Measurements from ENCODE around the gene HSPBP1.

Gene HSPBP1

GRCh38 chr19:55248704-55249103 is 31.2 kb downstream of the HSPBP1 start (continued):
- TF ChIP-seq POU6F1 (CRISPR knock-in tag; IDR thresholded peaks at IDR 0.05; ENCODE audit: borderline replicate concordance, low read depth) (no peak), ISL1 (CRISPR knock-in tag; IDR thresholded peaks at IDR 0.05) (no peak), TSHZ2 (CRISPR knock-in tag; IDR thresholded peaks at IDR 0.05) (no peak)

- TF ChIP-seq PATZ1 (CRISPR knock-in tag; IDR thresholded peaks at IDR 0.05; ENCODE audit: borderline replicate concordance) = no peak
- TF ChIP-seq ZNF8 (CRISPR knock-in tag; IDR thresholded peaks at IDR 0.05) = no peak
- TF ChIP-seq BACH2 (CRISPR knock-in tag; IDR thresholded peaks at IDR 0.05; ENCODE audit: borderline replicate concordance) = no peak
- no peak for TF ChIP-seq RARB (CRISPR knock-in tag; IDR thresholded peaks at IDR 0.05)
- TF ChIP-seq ZNF565 (CRISPR knock-in tag; conservative IDR thresholded peaks at IDR 0.05; ENCODE audit: low read depth) = no peak
- no peak for TF ChIP-seq TSHZ2 (CRISPR knock-in tag; IDR thresholded peaks at IDR 0.05)
- TF ChIP-seq TCF4 (CRISPR knock-in tag; IDR thresholded peaks at IDR 0.05; ENCODE audit: borderline replicate concordance) = no peak
- TF ChIP-seq ZNF70 (CRISPR knock-in tag; IDR thresholded peaks at IDR 0.05) = no peak
- TF ChIP-seq ESRRG (CRISPR knock-in tag; IDR thresholded peaks at IDR 0.05) = no peak
- TF ChIP-seq OSR1 (CRISPR knock-in tag; IDR thresholded peaks at IDR 0.05) = no peak
- no peak for TF ChIP-seq SNAI2 (CRISPR knock-in tag; IDR thresholded peaks at IDR 0.05)
- TF ChIP-seq POU6F1 (CRISPR knock-in tag; IDR thresholded peaks at IDR 0.05; ENCODE audit: borderline replicate concordance, low read depth) = no peak
- no peak for ATAC-seq
These were observed 31.7 kb downstream of the HSPBP1 start for GRCh38 chr19:55248166-55248675.

- ATAC-seq = peak; percentile 29; the same call in 1 of the 3 replicates
- TF ChIP-seq ZFP3 (CRISPR knock-in tag; IDR thresholded peaks at IDR 0.05) (no peak), CSDC2 (CRISPR knock-in tag; IDR thresholded peaks at IDR 0.05) (no peak), PATZ1 (CRISPR knock-in tag; IDR thresholded peaks at IDR 0.05; ENCODE audit: borderline replicate concordance) (no peak), ESRRG (CRISPR knock-in tag; IDR thresholded peaks at IDR 0.05) (no peak), CREB5 (CRISPR knock-in tag; IDR thresholded peaks at IDR 0.05; ENCODE audit: low read depth) (no peak), PPARA (CRISPR knock-in tag; IDR thresholded peaks at IDR 0.05; ENCODE audit: borderline replicate concordance) (no peak), SNAI2 (CRISPR knock-in tag; IDR thresholded peaks at IDR 0.05) (no peak), POU6F1 (CRISPR knock-in tag; IDR thresholded peaks at IDR 0.05; ENCODE audit: borderline replicate concordance, low read depth) (no peak), ZNF70 (CRISPR knock-in tag; IDR thresholded peaks at IDR 0.05) (no peak)
These were observed 32.2 kb downstream of the HSPBP1 start for GRCh38 chr19:55247621-55248099.

Data from SK-N-SH treated with all-trans-retinoic acid at 6 μM for 48 hours (cell line).